Sigmoid colon (tissue), 7 donors: ENCODE measurements around the gene ANKRD1. TPM values are rescaled to one million over a fixed set of nuclear protein-coding genes. Genes with fewer than 3 reads are reported as not detected.

Source experiments
- DNase-seq: peaks from one replicate; pipeline ENCODE4 v3.0.0-alpha.2; 2019
- H3K27ac ChIP-seq, 4 donors: fragments of 200-600 bp; sonication (generic); one replicate each; pipeline ENCODE4 v1.5.1; 2016 to 2019; ENCODE audit warnings: mild to moderate bottlenecking in 1 of 4
- H3K27me3 ChIP-seq, 3 donors: fragments of 200-600 bp; sonication (generic); one replicate each; pipeline ENCODE4 v1.5.1; 2019; ENCODE audit warnings: mild to moderate bottlenecking in 1 of 3
- H3K36me3 ChIP-seq, 4 donors: fragments of 200-600 bp; sonication (generic); one replicate each; pipeline ENCODE4 v1.5.1; 2016 to 2019
- H3K4me1 ChIP-seq, 4 donors: fragments of 200-600 bp; sonication (generic); one replicate each; pipeline ENCODE4 v1.5.1; 2017 to 2019
- H3K4me3 ChIP-seq, 4 donors: fragments of 200-600 bp; sonication (generic); one replicate each; pipeline ENCODE4 v1.5.1; 2017 to 2019; ENCODE audit warnings: mild to moderate bottlenecking in 2 of 4, moderate library complexity in 1 of 4
- H3K9me3 ChIP-seq, 4 donors: fragments of 200-600 bp in 3 of 4; sonication (generic) in 3 of 4; one replicate each; pipeline versions ENCODE4 v1.5.1 to v1.6.1; 2013 to 2019
- EP300 ChIP-seq, 4 donors: sonication (generic); formaldehyde crosslinking; IDR thresholded peaks; one replicate each; pipeline ENCODE4 v1.6.1; 2017; ENCODE audit warnings: antibody characterized with exemption in 4 of 4
- POLR2A ChIP-seq, 2 donors: fragments of 450-650 bp; IDR thresholded peaks; one replicate each; pipeline ENCODE4 v1.6.1; 2016; ENCODE audit warnings: antibody characterized with exemption in 2 of 2, mild to moderate bottlenecking in 2 of 2, moderate library complexity in 2 of 2
- POLR2AphosphoS5 ChIP-seq, 4 donors: sonication (generic); formaldehyde crosslinking; IDR thresholded peaks; one replicate each; pipeline ENCODE4 v1.6.1; 2017; ENCODE audit warnings: antibody characterized with exemption in 4 of 4
- WGBS, 2 donors: extraction: QIAGEN DNeasy Blood & Tissue Kit; methylation state at CpG; one replicate each; pipeline ENCODE4 v1.1.7; 2013; 5-methylcytosine and 5-hydroxymethylcytosine counted together
- intact Hi-C: fragments of 100-400 bp; cut with DNase I; formaldehyde crosslinking; loops from one replicate; pipeline ENCODE4 v1.15.1; 2023
- polyA plus RNA-seq, 3 donors: library from polyadenylated mRNA; stranded (reverse); fragments of 200-250 nt; gene quantifications; one replicate each; pipeline ENCODE4 v1.2.3, GENCODE V29; 2013
- total RNA-seq, 4 donors: library from RNA; depleted of rRNA; stranded (reverse); fragments of >200 nt; gene quantifications; one replicate each; pipeline ENCODE4 v1.1.0, GENCODE V29; 2016
- TF ChIP-seq, protein P1 (sequence below), 4 experiments: fragments of 450-650 bp in 3 of 4; fragments of 200-600 bp in 1 of 4; IDR thresholded peaks; one replicate each; pipeline ENCODE4 v1.5.1; 2016 to 2019; ENCODE audit warnings: antibody characterized with exemption in 4 of 4, mild to moderate bottlenecking in 3 of 4, moderate library complexity in 2 of 4
- donor health status: healthy with polysubstance abuse.
- donor health status: Bipolar disorder and iron deficiency.
- donor health status: healthy.

The ANKRD1 gene
- total and polyA plus RNA-seq, 7 donors = 2.4 to 8.4 (median 2.5) TPM; not detected in 4

DNA sequence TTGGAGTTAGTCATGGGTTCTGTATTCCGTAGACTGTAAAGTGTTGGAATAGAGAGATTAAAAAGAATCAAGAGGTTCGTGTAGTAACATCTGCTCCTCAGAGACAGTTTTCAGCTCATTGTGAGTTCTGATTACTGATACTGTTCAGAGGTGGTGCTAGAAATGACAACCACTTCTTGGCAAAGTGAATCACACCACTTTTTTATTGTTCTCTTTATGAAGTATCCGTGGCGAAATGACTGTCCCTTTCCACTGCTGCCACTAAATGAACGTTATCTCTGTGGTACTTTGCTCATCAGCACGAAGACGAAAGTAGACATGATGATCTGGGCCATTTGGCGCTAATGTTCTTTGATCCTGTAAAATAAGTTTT is 48.3 kb downstream of the ANKRD1 start:
- intact Hi-C loops = loop anchor here (5.0 kb wide), 2 partner anchors 120 to 1080 kb away; no protein-coding TSS in a partner anchor
- Histone ChIP-seq H3K4me3 (peak overlapping the region; percentile 66 to 74 (median 72)), H3K27ac (peak overlapping the region in 1 of 4 donors; percentile 67), H3K27me3 (no peaks in the 10 kb centered on the region), H3K36me3 (peaks cover 0 to 27% (median 7%) of the 10 kb centered on the region in 4 donors), H3K9me3 (peaks cover 0 to 4% (median 0%) of the 10 kb centered on the region in 4 donors), H3K4me1 (peaks cover 0 to 16% (median 14%) of the 10 kb centered on the region in 4 donors)
- DNase-seq = no peak
- WGBS, 2 donors = 15 to 32% methylated on average over 8 of the region's 8 CpGs
- TF ChIP-seq POLR2AphosphoS5 (IDR thresholded peaks at IDR 0.05) (no peak), POLR2A (IDR thresholded peaks at IDR 0.05) (no peak), EP300 (IDR thresholded peaks at IDR 0.05) (no peak)
- TF ChIP-seq, protein P1, sequence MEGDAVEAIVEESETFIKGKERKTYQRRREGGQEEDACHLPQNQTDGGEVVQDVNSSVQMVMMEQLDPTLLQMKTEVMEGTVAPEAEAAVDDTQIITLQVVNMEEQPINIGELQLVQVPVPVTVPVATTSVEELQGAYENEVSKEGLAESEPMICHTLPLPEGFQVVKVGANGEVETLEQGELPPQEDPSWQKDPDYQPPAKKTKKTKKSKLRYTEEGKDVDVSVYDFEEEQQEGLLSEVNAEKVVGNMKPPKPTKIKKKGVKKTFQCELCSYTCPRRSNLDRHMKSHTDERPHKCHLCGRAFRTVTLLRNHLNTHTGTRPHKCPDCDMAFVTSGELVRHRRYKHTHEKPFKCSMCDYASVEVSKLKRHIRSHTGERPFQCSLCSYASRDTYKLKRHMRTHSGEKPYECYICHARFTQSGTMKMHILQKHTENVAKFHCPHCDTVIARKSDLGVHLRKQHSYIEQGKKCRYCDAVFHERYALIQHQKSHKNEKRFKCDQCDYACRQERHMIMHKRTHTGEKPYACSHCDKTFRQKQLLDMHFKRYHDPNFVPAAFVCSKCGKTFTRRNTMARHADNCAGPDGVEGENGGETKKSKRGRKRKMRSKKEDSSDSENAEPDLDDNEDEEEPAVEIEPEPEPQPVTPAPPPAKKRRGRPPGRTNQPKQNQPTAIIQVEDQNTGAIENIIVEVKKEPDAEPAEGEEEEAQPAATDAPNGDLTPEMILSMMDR (IDR thresholded peaks at IDR 0.05) = no peak

DNA sequence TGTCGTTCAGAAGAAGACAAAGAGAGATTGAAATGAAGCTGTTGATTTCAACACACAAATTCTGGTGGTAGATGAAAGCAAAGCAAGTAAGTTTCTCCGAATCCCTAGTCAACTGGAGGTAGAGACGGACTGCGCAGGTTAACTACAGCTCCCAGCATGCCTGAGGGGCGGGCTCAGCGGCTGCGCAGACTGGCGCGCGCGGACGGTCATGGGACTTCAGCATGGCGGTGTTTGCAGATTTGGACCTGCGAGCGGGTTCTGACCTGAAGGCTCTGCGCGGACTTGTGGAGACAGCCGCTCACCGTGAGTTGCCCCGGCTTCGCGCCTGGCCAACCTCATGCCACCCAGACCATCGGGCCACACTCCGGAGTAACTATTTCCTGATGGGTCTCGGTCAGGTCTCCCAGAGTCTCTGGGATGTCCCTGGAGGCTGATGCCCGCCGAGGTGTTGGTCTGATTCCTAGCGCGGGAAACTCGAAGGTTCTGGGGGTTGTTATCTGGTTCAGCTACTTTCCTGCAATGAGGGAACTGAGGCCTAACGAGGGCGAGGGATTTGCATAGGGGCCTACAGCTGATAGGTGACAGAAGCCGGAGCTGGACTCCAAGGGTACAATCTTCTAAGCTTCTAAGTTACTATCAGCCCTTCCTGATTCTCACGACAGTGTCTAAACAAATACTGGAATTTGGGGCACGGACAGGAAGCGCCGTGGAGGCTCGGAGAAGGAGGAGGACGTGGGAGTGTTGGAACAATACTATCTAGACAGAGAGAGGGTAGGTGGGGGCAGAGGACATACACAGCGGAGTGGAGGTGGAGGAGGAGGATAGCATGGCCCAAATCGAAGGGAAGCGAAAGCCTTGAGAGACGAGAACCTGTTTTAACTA is 48.9 kb downstream of the ANKRD1 start, which contains the start of gene RPP30:
Gene RPP30, plus strand, starts transcription at position 209 of the 882 bp plus-strand sequence. Its CDS starts 13 bp downstream, at position 222.
- TF ChIP-seq POLR2A (IDR thresholded peaks at IDR 0.05) (peak in 1 of 2 donors; percentile 25), EP300 (IDR thresholded peaks at IDR 0.05) (no peak), POLR2AphosphoS5 (IDR thresholded peaks at IDR 0.05) (peak; percentile 47 to 77 (median 70))
- TF ChIP-seq, protein P1 (IDR thresholded peaks at IDR 0.05) = no peak
- peaks cover 0 to 4% (median 0%) of the 10 kb centered on the region in 4 donors for H3K9me3 ChIP-seq
- intact Hi-C loops = loop anchor here (5.0 kb wide), 2 partner anchors 120 to 1080 kb away; no protein-coding TSS in a partner anchor
- DNase-seq = peak; percentile 89
- 0% methylated on average over 43 of the region's 43 CpGs for WGBS, 2 donors
- H3K4me1 ChIP-seq = peaks cover 0 to 16% (median 14%) of the 10 kb centered on the region in 4 donors
- peak within 1 kb of the TSS; percentile 66 to 74 (median 72) for H3K4me3 ChIP-seq
- H3K27me3 ChIP-seq = no peaks in the 10 kb centered on the region
- H3K36me3 ChIP-seq = peaks cover 0 to 21% (median 6%) of the 10 kb centered on the region in 4 donors
- H3K27ac ChIP-seq = peak within 1 kb of the TSS; percentile 66 to 78 (median 70)

DNA sequence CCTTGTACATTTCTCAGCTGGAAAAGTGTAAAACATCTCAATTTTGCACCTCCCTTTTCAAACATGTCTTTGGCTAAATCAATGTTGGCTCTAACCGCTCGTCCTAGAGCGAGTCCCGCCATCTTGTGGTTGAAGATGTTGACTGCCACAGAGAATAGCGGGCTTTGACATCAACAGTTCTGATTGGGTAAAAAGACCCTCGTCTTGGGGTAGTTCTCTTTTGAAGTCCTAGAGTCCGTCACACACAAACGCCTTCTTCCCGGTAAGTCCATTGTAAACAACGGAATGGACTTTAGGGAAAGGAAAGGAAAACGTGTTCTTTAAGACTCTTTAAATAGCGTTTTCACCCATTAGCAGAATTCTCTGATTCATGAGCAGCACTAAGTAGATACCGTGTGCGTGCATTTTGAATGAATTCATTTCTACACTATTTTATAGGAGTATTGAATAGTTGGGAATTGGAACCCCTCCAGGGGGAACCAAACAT is 49.6 kb downstream of the ANKRD1 start:
- intact Hi-C loops = loop anchor here (5.0 kb wide), 2 partner anchors 119 to 1079 kb away; no protein-coding TSS in a partner anchor
- no peak for TF ChIP-seq POLR2A (IDR thresholded peaks at IDR 0.05)
- TF ChIP-seq, protein P1 (IDR thresholded peaks at IDR 0.05) = peak in 3 of 4 experiments; percentile 5 to 44 (median 19)
- H3K4me3 ChIP-seq = peak overlapping the region; percentile 66 to 74 (median 72)
- 2 to 4% methylated on average over 14 of the region's 14 CpGs for WGBS, 2 donors
- H3K27me3 ChIP-seq = no peaks in the 10 kb centered on the region
- DNase-seq = no peak
- peaks cover 0 to 14% (median 2%) of the 10 kb centered on the region in 4 donors for H3K36me3 ChIP-seq
- peaks cover 0 to 4% (median 0%) of the 10 kb centered on the region in 4 donors for H3K9me3 ChIP-seq
- peaks cover 0 to 16% (median 14%) of the 10 kb centered on the region in 4 donors for H3K4me1 ChIP-seq
- peak overlapping the region; percentile 66 to 78 (median 70) for H3K27ac ChIP-seq

DNA sequence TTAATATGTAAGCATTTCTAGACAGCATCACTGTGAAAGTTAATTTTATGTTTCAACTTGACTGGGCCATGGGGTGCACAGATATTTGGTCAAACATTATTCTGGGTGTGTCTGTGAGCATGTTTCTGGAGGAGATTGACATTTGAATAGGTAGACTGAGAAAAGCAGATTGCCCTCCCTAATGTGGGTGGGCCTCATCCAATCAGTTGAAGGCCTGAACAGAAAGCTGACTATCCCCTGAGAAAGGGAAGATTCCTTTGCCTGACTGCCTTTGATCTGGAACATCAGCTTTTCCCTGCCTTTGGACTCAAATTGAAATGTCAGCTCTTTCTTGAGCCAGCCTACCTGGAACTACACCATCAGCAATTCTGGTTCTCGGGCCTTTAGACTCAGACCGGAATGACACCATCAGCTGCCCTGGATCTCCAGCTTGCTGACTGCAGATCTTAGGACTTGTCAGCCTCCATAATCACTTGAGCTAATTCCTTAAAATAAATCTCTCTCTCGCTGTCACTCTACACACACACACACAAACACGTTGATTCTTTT is 54.8 kb downstream of the ANKRD1 start:
- no peaks in the 10 kb centered on the region for H3K4me1 ChIP-seq
- no peaks in the 10 kb centered on the region for H3K36me3 ChIP-seq
- no peak for TF ChIP-seq POLR2AphosphoS5 (IDR thresholded peaks at IDR 0.05)
- DNase-seq = no peak
- intact Hi-C loops = no loop called here
- H3K27ac ChIP-seq = no peak overlapping the region
- H3K9me3 ChIP-seq = peaks cover 0 to 4% (median 0%) of the 10 kb centered on the region in 4 donors
- 89 to 93% methylated on average over 4 of the region's 4 CpGs for WGBS, 2 donors
- H3K4me3 ChIP-seq = no peak overlapping the region
- peaks cover 0 to 6% (median 0%) of the 10 kb centered on the region in 3 donors for H3K27me3 ChIP-seq
